ENCODE measurements around the gene APLNR. TPM values are rescaled to one million over a fixed set of nuclear protein-coding genes. Genes with fewer than 3 reads are reported as not detected.

APLNR gene
- total RNA-seq, 1 experiment from 2014 or later = 0.39 TPM

GRCh38 chr11:57205041-57205641 lies 31.9 kb downstream of the APLNR start:
- Histone ChIP-seq H3K9ac (ENCODE audit: extremely low read depth, insufficient read length, low read length) (no peak overlapping the region), H2BK20ac (ENCODE audit: low read depth, low read length, poor library complexity, severe bottlenecking) (no peak overlapping the region), H3K79me2 (ENCODE audit: insufficient read depth, low read length) (no peaks in the 10 kb centered on the region), H3K14ac (ENCODE audit: insufficient read depth, low read length) (no peak overlapping the region), H4K20me1 (ENCODE audit: control insufficient read depth, insufficient read depth, insufficient read length) (no peaks in the 10 kb centered on the region), H3K18ac (ENCODE audit: insufficient read length, low read depth, low read length) (no peak overlapping the region), H2AK5ac (ENCODE audit: insufficient read length, low read length) (no peak overlapping the region), H3K27ac (ENCODE audit: insufficient read length, low read depth, low read length) (no peak overlapping the region), H2BK5ac (ENCODE audit: insufficient read length, low read length) (no peak overlapping the region), H4K8ac (replicated peaks; ENCODE audit: insufficient read length, low read depth, low read length) (no peak overlapping the region), H4K5ac (ENCODE audit: insufficient read length, low read depth, low read length) (no peak overlapping the region), H3K23ac (ENCODE audit: insufficient read length, low read depth, low read length) (no peak overlapping the region), H2BK12ac (ENCODE audit: insufficient read length, low read depth, low read length) (no peak overlapping the region), H2AFZ (ENCODE audit: low read length) (no peak overlapping the region), H4K91ac (ENCODE audit: insufficient read length, low read depth, low read length) (no peak overlapping the region), H2BK120ac (ENCODE audit: low read depth, low read length, poor library complexity, severe bottlenecking) (no peak overlapping the region), H2BK15ac (ENCODE audit: low read depth, low read length) (no peak overlapping the region), H3K27me3 (ENCODE audit: insufficient read depth, low read length) (no peaks in the 10 kb centered on the region; the same call in 1 of the 2 replicates), H3K4me2 (ENCODE audit: insufficient read depth, insufficient read length, low read length) (peak overlapping the region; percentile 38), H3K23me2 (ENCODE audit: insufficient read length, low read depth, low read length, poor library complexity, severe bottlenecking) (peaks cover 2% of the 10 kb centered on the region), H3K9me3 (ENCODE audit: control insufficient read depth, low read depth, low read length) (no peaks in the 10 kb centered on the region), H3K4ac (ENCODE audit: low read depth, low read length) (no peak overlapping the region), H3K56ac (ENCODE audit: insufficient read length, low read depth, low read length) (no peak overlapping the region), H3K79me1 (ENCODE audit: insufficient read depth, low read depth, low read length, poor library complexity, severe bottlenecking) (no peaks in the 10 kb centered on the region), H3K4me1 (ENCODE audit: insufficient read depth, low read length) (peaks cover 17% of the 10 kb centered on the region; the same call in 1 of the 2 replicates), H3T11ph (ENCODE audit: low read length) (no peak overlapping the region)
- peak; percentile 57 for DNase-seq
- Mint-ChIP-seq H3K27me3 (ENCODE audit: low read depth) (no peaks in the 10 kb centered on the region), H3K4me1 (peaks cover 31 to 36% of the 10 kb centered on the region in 2 experiments), H3K4me3 (peak overlapping the region in 1 of 2 experiments; percentile 59; a peak in 2 of 5 replicates), H3K36me3 (ENCODE audit: insufficient read depth in 1 of 3, low read depth in 3 of 3) (peaks cover 0 to 2% (median 0%) of the 10 kb centered on the region in 3 experiments; a peak in 2 of 7 replicates), H3K9me3 (no peaks in the 10 kb centered on the region; a peak in 1 of 5 replicates), H3K27ac (peak overlapping the region; percentile 46 to 79 (median 76); a peak in 5 of 7 replicates)
- peak; percentile 30; the same call in 2 of the 3 replicates for TF ChIP-seq CTCF (conservative IDR thresholded peaks at IDR 0.05)
- no CpG with 5 or more reads among the region's 3 CpGs for WGBS (ENCODE audit: extremely low coverage, insufficient read length, low lambda C conversion rate)
